Upper lobe of left lung (tissue), 6 donors: ENCODE results near the gene PDZK1. TPM values are rescaled to one million over a fixed set of nuclear protein-coding genes. Genes with fewer than 3 reads are reported as not detected.
"Not testable (repeated sequence)": the region's sequence is repeated elsewhere in the genome, so short reads cannot be mapped to it uniquely, and the experiment has no call there.

Source experiments
- ATAC-seq, 2 donors: fragments of 200-7000 bp; cut with Tn5 transposase; one replicate each; pipeline ENCODE4 v1.9.1; 2022; ENCODE audit warnings: mild to moderate bottlenecking in 2 of 2, moderate library complexity in 2 of 2; ENCODE audit not compliant: low FRiP score in 2 of 2
- DNase-seq, 2 donors: peaks; one replicate each; pipeline ENCODE4 v3.0.0-alpha.2; 2019 to 2020
- H3K27ac ChIP-seq, 4 donors: fragments of 200-600 bp; sonication (generic); one replicate each; pipeline ENCODE4 v1.5.1; 2016 to 2019
- H3K27me3 ChIP-seq, 4 donors: fragments of 200-600 bp; sonication (generic); one replicate each; pipeline ENCODE4 v1.5.1; 2017 to 2019
- H3K36me3 ChIP-seq, 4 donors: fragments of 200-600 bp; sonication (generic); one replicate each; pipeline ENCODE4 v1.5.1; 2016 to 2019
- H3K4me1 ChIP-seq, 4 donors: fragments of 200-600 bp; sonication (generic); one replicate each; pipeline ENCODE4 v1.5.1; 2018 to 2019
- H3K4me3 ChIP-seq, 4 donors: fragments of 200-600 bp; sonication (generic); one replicate each; pipeline ENCODE4 v1.5.1; 2017 to 2019; ENCODE audit warnings: mild to moderate bottlenecking in 2 of 4, moderate library complexity in 1 of 4
- H3K9me3 ChIP-seq, 4 donors: fragments of 200-600 bp; sonication (generic); one replicate each; pipeline ENCODE4 v1.5.1; 2018 to 2019
- WGBS, 2 donors: methylation state at CpG; one replicate each; pipeline ENCODE4 v1.1.5; 2017 to 2018; 5-methylcytosine and 5-hydroxymethylcytosine counted together
- total RNA-seq, 6 donors: library from RNA; depleted of rRNA in 4 of 6; stranded (reverse); fragments of >200 nt in 4 of 6; gene quantifications; one replicate each; pipeline versions ENCODE4 v1.1.0 to v1.2.1, GENCODE V29; 2016 to 2021
- donor health status: DM: no; HTN: no; CAD: no; lungs with moderate emphysema.
- donor health status: DM: no; HTN: yes; CAD: no; lungs with severe emphysema.

PDZK1 gene
- total RNA-seq, 6 donors from 2014 or later: 0.31 to 0.49 TPM; not detected in 4

GRCh38 chr1:145662502-145662901 lies 44.7 kb downstream of the PDZK1 start:
- 73 to 83% methylated on average over 2 of the region's 2 CpGs for WGBS, 2 donors
- not testable (repeated sequence) for ATAC-seq

GRCh38 chr1:145656245-145656943 lies 50.8 kb downstream of the PDZK1 start:
- not testable (repeated sequence) for DNase-seq

More at GRCh38 chr1:145662502-145662901, 44.7 kb downstream of the PDZK1 start:
- H3K4me1 ChIP-seq, H3K27ac ChIP-seq, DNase-seq, H3K9me3 ChIP-seq, H3K4me3 ChIP-seq, H3K27me3 ChIP-seq, H3K36me3 ChIP-seq: not testable (repeated sequence)

GRCh38 chr1:145643990-145644389 lies 63.2 kb downstream of the PDZK1 start:
- H3K9me3 ChIP-seq, ATAC-seq, H3K27ac ChIP-seq, DNase-seq, H3K27me3 ChIP-seq, H3K4me3 ChIP-seq, H3K4me1 ChIP-seq, H3K36me3 ChIP-seq: not testable (repeated sequence)
- no CpG with 5 or more reads among the region's 1 CpG for WGBS, 2 donors

More at GRCh38 chr1:145656245-145656943, 50.8 kb downstream of the PDZK1 start:
- H3K27ac ChIP-seq, H3K27me3 ChIP-seq, ATAC-seq, H3K36me3 ChIP-seq, H3K9me3 ChIP-seq, H3K4me3 ChIP-seq, H3K4me1 ChIP-seq: not testable (repeated sequence)
- WGBS, 2 donors: 94 to 96% methylated on average over 2 of the region's 7 CpGs

- H3K27me3 ChIP-seq, ATAC-seq, H3K36me3 ChIP-seq, H3K9me3 ChIP-seq, H3K4me1 ChIP-seq, DNase-seq, H3K4me3 ChIP-seq, H3K27ac ChIP-seq: not testable (repeated sequence)
- WGBS, 2 donors: 100% methylated on average over 1 of the region's 2 CpGs
These were observed 65.3 kb downstream of the PDZK1 start for GRCh38 chr1:145641886-145642285.

GRCh38 chr1:145636237-145636636 lies 70.9 kb downstream of the PDZK1 start:
- DNase-seq, ATAC-seq, H3K27me3 ChIP-seq, H3K4me1 ChIP-seq, H3K4me3 ChIP-seq, H3K36me3 ChIP-seq, H3K27ac ChIP-seq, H3K9me3 ChIP-seq: not testable (repeated sequence)
- WGBS, 2 donors: 63 to 67% methylated on average over 1 of the region's 1 CpG

GRCh38 chr1:145622177-145622576 lies 85.0 kb downstream of the PDZK1 start:
- not testable (repeated sequence) for H3K27ac ChIP-seq, H3K36me3 ChIP-seq, ATAC-seq, H3K27me3 ChIP-seq, DNase-seq, H3K9me3 ChIP-seq, H3K4me1 ChIP-seq, H3K4me3 ChIP-seq
- no CpG with 5 or more reads among the region's 1 CpG for WGBS, 2 donors

Other genes with a start within 250 kb of the PDZK1 start
- gene GPR89A, start 99.4 kb downstream of the PDZK1 start, total RNA-seq: 10 to 100 TPM; 13.4 to 51.3 (median 25.4) TPM
- gene CD160, start 12.1 kb upstream of the PDZK1 start, total RNA-seq: under 1 TPM in 2 of 6 donors, not detected in 4; 0.71 to 0.89 TPM
- 10 to 100 TPM; 10.7 to 32.0 (median 19.0) TPM for gene RNF115, start 116.7 kb upstream of the PDZK1 start, total RNA-seq
- 10 to 100 TPM; 15.9 to 40.9 (median 26.7) TPM for gene POLR3C, start 116.8 kb upstream of the PDZK1 start, total RNA-seq
- gene NUDT17, start 138.3 kb upstream of the PDZK1 start, total RNA-seq: 10 to 100 TPM in 2 of 6 donors, 1 to 10 TPM in 4; 2.1 to 11.0 (median 4.8) TPM
- 10 to 100 TPM; 23.0 to 71.2 (median 29.5) TPM for gene PIAS3, start 151.7 kb upstream of the PDZK1 start, total RNA-seq
- 1 to 10 TPM in 4 of 6 donors, under 1 TPM in 1, not detected in 1; 0.76 to 2.5 (median 1.3) TPM for gene ANKRD35, start 178.5 kb upstream of the PDZK1 start, total RNA-seq
- gene ITGA10, start 202.7 kb upstream of the PDZK1 start, total RNA-seq: 10 to 100 TPM; 13.3 to 46.1 (median 14.9) TPM
- gene PEX11B, start 211.3 kb upstream of the PDZK1 start, total RNA-seq: 10 to 100 TPM; 15.2 to 29.5 (median 26.9) TPM
- gene RBM8A, start 220.1 kb upstream of the PDZK1 start, total RNA-seq: 100 to 1,000 TPM in 3 of 6 donors, 10 to 100 TPM in 3; 30.1 to 144 (median 101) TPM